HUES64 (cell line): Measurements from ENCODE around the gene CRYBA1.
A peak's percentile ranks its signal among the peaks of the same experiment; 100 is the strongest.

Experiments
- H3K27ac ChIP-seq: 2 replicates; pipeline ENCODE4 v1.7.0; 2013; ENCODE audit warnings: low read depth, low read length, inconsistent platforms
- H3K27me3 ChIP-seq: 2 replicates; pipeline ENCODE4 v1.6.1; 2013; ENCODE audit warnings: mild to moderate bottlenecking, low read length; ENCODE audit not compliant: insufficient read depth
- H3K36me3 ChIP-seq: 2 replicates; pipeline ENCODE4 v1.6.1; 2013; ENCODE audit warnings: mild to moderate bottlenecking, low read length; ENCODE audit not compliant: insufficient read depth
- H3K4me1 ChIP-seq: 2 replicates; pipeline ENCODE4 v1.6.1; 2013; ENCODE audit warnings: mild to moderate bottlenecking, low read length, moderate library complexity; ENCODE audit not compliant: insufficient read depth
- H3K4me3 ChIP-seq: 2 replicates; pipeline ENCODE4 v1.5.1; 2013; ENCODE audit warnings: mild to moderate bottlenecking, low read length, moderate library complexity
- H3K9ac ChIP-seq: 2 replicates; pipeline ENCODE4 v1.6.1; 2013; ENCODE audit warnings: mild to moderate bottlenecking, low read depth, low read length
- H3K9me3 ChIP-seq: 2 replicates; pipeline ENCODE4 v1.6.1; 2013; ENCODE audit warnings: low read depth, low read length; ENCODE audit not compliant: insufficient read depth
- WGBS: fragments of 150-250, 120-280 bp; methylation state at CpG from one replicate; pipeline ENCODE4 v1.1.7; 2013; ENCODE audit warnings: missing lambda C conversion rate; 5-methylcytosine and 5-hydroxymethylcytosine counted together

Gene CRYBA1

GRCh38 chr17:29238133-29238850, 8.4 kb upstream of the CRYBA1 start:
- no peak overlapping the region for H3K4me3 ChIP-seq
- H3K27me3 ChIP-seq: no peaks in the 10 kb centered on the region
- WGBS: 97% methylated on average over 8 of the region's 8 CpGs
- no peaks in the 10 kb centered on the region for H3K9me3 ChIP-seq
- H3K27ac ChIP-seq: no peak overlapping the region
- H3K36me3 ChIP-seq: no peaks in the 10 kb centered on the region
- no peak overlapping the region for H3K9ac ChIP-seq
- peaks cover 20% of the 10 kb centered on the region for H3K4me1 ChIP-seq

- H3K27ac ChIP-seq: peak overlapping the region; percentile 93
Measured at GRCh38 chr17:29240477-29240876, 6.2 kb upstream of the CRYBA1 start.

GRCh38 chr17:29240968-29241963, 5.4 kb upstream of the CRYBA1 start:
- H3K27me3 ChIP-seq: no peaks in the 10 kb centered on the region
- peaks cover 20% of the 10 kb centered on the region for H3K4me1 ChIP-seq
- H3K4me3 ChIP-seq: peak overlapping the region; percentile 8; the same call in 1 of the 2 replicates
- peak overlapping the region; percentile 93 for H3K27ac ChIP-seq
- H3K9me3 ChIP-seq: no peaks in the 10 kb centered on the region
- peak overlapping the region; percentile 74 for H3K9ac ChIP-seq
- no peaks in the 10 kb centered on the region for H3K36me3 ChIP-seq
- 62% methylated on average over 9 of the region's 9 CpGs for WGBS

More at GRCh38 chr17:29240477-29240876, 6.2 kb upstream of the CRYBA1 start:
- H3K9ac ChIP-seq: peak overlapping the region; percentile 74; the same call in 1 of the 2 replicates
- WGBS: 53% methylated on average over 2 of the region's 2 CpGs
- no peaks in the 10 kb centered on the region for H3K9me3 ChIP-seq
- H3K27me3 ChIP-seq: no peaks in the 10 kb centered on the region
- H3K4me3 ChIP-seq: peak overlapping the region; percentile 8; the same call in 1 of the 2 replicates
- no peaks in the 10 kb centered on the region for H3K36me3 ChIP-seq
- peaks cover 20% of the 10 kb centered on the region for H3K4me1 ChIP-seq

GRCh38 chr17:29242051-29242450, 4.6 kb upstream of the CRYBA1 start:
- no peak overlapping the region for H3K4me3 ChIP-seq
- H3K36me3 ChIP-seq: no peaks in the 10 kb centered on the region
- peaks cover 24% of the 10 kb centered on the region for H3K4me1 ChIP-seq
- H3K27me3 ChIP-seq: no peaks in the 10 kb centered on the region
- 0 out of 2 replicates have a peak overlapping the region, but pooled peaks have one; percentile 93 for H3K27ac ChIP-seq
- WGBS: 97% methylated on average over 1 of the region's 1 CpG
- H3K9ac ChIP-seq: no peak overlapping the region
- no peaks in the 10 kb centered on the region for H3K9me3 ChIP-seq

DNA sequence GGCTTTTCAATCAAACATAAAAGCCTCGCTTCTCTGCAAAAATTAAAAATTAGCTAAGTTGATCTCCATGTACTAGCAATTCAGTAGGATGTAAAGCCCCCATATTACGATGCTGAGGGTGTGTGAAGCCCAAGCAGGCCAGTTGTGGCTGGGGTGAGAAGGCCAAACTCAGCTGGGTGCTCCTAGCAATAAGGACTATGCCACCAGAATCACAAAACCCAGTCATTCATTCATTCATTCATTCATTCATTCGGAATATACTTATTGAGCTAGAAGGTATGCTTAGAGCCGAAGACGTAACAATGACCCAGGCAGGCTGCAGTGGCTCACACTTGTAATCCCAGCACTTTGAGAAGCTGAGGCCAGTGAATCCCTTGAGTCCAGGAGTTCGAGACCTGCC, 3.9 kb upstream of the CRYBA1 start:
- H3K4me1 ChIP-seq: peaks cover 24% of the 10 kb centered on the region
- no peak overlapping the region for H3K9ac ChIP-seq
- H3K9me3 ChIP-seq: no peaks in the 10 kb centered on the region
- no peaks in the 10 kb centered on the region for H3K27me3 ChIP-seq
- WGBS: 95% methylated on average over 6 of the region's 6 CpGs
- no peaks in the 10 kb centered on the region for H3K36me3 ChIP-seq
- H3K4me3 ChIP-seq: no peak overlapping the region
- no peak overlapping the region for H3K27ac ChIP-seq

DNA sequence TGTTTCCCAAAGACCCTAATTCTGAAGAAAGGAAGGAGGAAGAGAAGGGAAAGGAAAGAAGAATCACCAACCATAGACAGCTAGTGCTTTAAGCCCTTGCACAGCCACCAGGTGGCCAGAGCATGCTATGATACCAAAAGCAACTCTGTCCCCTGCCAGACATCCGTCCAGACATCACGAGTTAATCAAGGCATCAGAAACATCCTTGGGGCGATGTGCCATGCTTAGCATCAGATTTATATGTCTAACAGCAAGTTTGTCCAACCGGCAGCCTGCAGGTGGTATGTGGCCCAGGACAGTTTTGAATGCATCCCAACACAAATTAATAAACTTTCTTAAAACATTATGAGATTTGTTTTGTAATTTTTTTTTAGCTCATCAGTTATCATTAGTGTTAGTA, 2.9 kb upstream of the CRYBA1 start:
- Histone ChIP-seq H3K4me1 (peaks cover 24% of the 10 kb centered on the region), H3K9ac (no peak overlapping the region), H3K9me3 (no peaks in the 10 kb centered on the region), H3K36me3 (no peaks in the 10 kb centered on the region), H3K27me3 (no peaks in the 10 kb centered on the region), H3K4me3 (no peak overlapping the region), H3K27ac (no peak overlapping the region)
- WGBS: 78% methylated on average over 4 of the region's 4 CpGs

DNA sequence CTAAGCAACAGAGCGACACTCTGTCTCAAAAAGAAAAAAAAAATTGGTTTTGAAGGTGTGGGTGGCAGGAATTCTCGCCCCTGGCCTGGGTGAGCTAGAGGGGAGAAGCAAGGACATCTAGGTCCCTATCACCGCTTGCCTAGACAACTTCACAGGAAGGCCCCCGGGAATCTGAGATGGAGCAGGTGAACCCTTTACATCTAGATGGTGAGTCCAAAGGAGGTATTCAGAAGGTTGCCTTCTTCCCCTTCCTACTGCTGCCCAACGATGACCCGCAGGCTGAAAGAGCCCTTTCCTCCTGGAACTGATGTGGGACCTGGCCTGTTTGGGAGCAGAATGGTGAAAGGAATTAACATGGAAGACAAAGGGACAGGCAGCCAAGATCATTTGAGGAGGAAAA, 1.3 kb upstream of the CRYBA1 start:
- Histone ChIP-seq H3K4me3 (no peak overlapping the region), H3K27ac (no peak overlapping the region), H3K9me3 (no peaks in the 10 kb centered on the region), H3K27me3 (no peaks in the 10 kb centered on the region), H3K4me1 (peaks cover 20% of the 10 kb centered on the region), H3K9ac (no peak overlapping the region), H3K36me3 (no peaks in the 10 kb centered on the region)
- 96% methylated on average over 5 of the region's 6 CpGs for WGBS

DNA sequence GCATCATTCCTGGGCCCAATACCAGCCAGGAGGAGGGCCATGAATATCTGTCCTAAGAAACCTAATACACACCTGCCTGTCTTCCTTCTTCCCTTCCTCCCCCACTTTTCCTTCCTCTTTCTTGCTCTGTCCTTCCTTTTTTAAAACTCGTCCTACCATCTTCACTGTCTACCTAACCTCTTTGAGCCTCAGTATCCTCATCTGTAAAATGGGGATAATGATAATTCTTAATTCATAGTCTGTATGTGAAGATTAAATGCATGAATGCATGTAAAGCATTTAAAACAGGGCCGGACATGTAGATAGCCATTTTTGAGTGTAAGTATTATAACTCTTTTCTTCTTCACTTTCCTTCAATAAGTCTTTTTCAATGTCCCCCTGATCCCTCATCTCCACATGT, 560 bp downstream of the CRYBA1 start:
- Histone ChIP-seq H3K4me3 (no peak overlapping the region), H3K4me1 (peaks cover 4% of the 10 kb centered on the region; the same call in 1 of the 2 replicates), H3K9ac (no peak overlapping the region), H3K9me3 (no peaks in the 10 kb centered on the region), H3K27ac (no peak overlapping the region), H3K27me3 (no peaks in the 10 kb centered on the region), H3K36me3 (no peaks in the 10 kb centered on the region)
- WGBS: 88% methylated on average over 2 of the region's 2 CpGs

DNA sequence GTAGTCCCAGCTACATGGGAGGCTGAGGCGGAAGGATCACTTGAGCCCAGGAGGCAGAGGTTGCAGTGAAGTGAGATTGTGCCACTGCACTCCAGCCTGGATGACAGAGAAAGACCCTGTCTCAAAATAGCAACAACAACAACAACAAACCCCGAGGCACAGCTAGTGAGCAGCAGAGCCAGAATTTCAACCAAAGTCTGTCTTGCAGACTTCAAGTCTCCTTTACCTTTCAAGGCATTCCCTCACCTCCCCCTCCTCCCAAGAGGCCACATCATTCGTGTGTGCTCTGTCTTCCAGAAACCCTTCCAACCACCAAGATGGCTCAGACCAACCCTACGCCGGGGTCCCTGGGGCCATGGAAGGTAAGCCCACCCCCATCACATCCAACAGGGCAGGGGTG, 2.2 kb downstream of the CRYBA1 start:
- no peak overlapping the region for H3K4me3 ChIP-seq
- no peaks in the 10 kb centered on the region for H3K9me3 ChIP-seq
- WGBS: 89% methylated on average over 5 of the region's 5 CpGs
- H3K4me1 ChIP-seq: peaks cover 4% of the 10 kb centered on the region; the same call in 1 of the 2 replicates
- H3K9ac ChIP-seq: no peak overlapping the region
- no peaks in the 10 kb centered on the region for H3K36me3 ChIP-seq
- no peak overlapping the region for H3K27ac ChIP-seq
- H3K27me3 ChIP-seq: no peaks in the 10 kb centered on the region

DNA sequence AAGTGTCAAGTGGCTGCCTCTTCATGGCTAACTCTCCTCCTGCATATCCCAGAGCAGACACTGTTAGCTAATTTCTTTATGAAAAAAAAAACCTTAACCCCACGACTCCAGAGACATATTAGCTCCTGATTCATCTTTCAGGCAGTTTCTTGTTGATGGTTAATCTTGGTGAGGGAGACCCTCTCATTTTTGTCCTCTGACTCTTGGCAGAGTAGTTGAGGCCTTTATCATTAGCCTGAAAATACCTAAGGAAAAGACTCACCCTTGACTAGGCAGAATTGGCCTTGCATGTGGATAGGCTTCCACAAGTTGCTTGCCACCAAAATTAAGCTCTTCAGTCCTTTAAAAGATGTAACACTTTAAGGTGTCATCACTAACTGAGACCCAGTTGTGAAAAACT, 4.0 kb downstream of the CRYBA1 start:
- Histone ChIP-seq H3K27me3 (no peaks in the 10 kb centered on the region), H3K27ac (no peak overlapping the region), H3K4me1 (peaks cover 4% of the 10 kb centered on the region; the same call in 1 of the 2 replicates), H3K36me3 (no peaks in the 10 kb centered on the region), H3K9me3 (no peaks in the 10 kb centered on the region), H3K4me3 (no peak overlapping the region), H3K9ac (no peak overlapping the region)
- no CpG with 5 or more reads among the region's 1 CpG for WGBS

DNA sequence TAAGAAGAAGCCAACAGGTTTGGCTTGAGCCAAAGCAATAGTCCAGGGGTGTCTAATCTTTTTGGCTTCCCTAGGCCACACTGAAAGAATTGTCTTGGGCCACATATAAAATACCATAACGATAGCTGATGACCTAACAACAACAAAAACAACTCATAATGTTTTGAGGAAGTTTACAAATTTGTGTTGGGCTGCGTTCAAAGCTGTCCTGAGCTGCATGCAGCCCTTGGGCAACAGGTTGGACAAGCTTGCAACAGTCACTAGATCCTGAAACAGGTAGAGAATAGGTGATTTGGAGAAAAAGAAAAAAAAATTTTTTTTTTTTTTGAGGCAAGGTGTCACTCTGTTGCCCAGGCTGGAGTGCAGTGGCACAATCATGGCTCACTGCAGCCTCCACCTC, 4.5 kb downstream of the CRYBA1 start:
- peaks cover 4% of the 10 kb centered on the region; the same call in 1 of the 2 replicates for H3K36me3 ChIP-seq
- no peak overlapping the region for H3K27ac ChIP-seq
- H3K27me3 ChIP-seq: no peaks in the 10 kb centered on the region
- no peak overlapping the region for H3K9ac ChIP-seq
- H3K9me3 ChIP-seq: no peaks in the 10 kb centered on the region
- no peak overlapping the region for H3K4me3 ChIP-seq
- peaks cover 4% of the 10 kb centered on the region; the same call in 1 of the 2 replicates for H3K4me1 ChIP-seq
- over 99% methylated on average over 2 of the region's 2 CpGs for WGBS
